B cell (primary cell): ENCODE results near the gene AUNIP. TPM values are rescaled to one million over a fixed set of nuclear protein-coding genes. Genes with fewer than 3 reads are reported as not detected.

Experiments
- ATAC-seq: fragments of 200-7000 bp; cut with Tn5 transposase; one replicate; pipeline ENCODE4 v1.10.0; 2021; ENCODE audit warnings: low read depth, mild to moderate bottlenecking, moderate number of reproducible peaks, moderate library complexity
- CTCF ChIA-PET: fragments of 350-600 bp; sonication (Branson Sonifier 250); formaldehyde crosslinking; loops from one replicate; lab custom pipeline; 2021; ENCODE audit warnings: antibody characterized with exemption, inconsistent platforms; lab: Charles Lee
- POLR2A ChIA-PET: fragments of 350-600 bp; sonication (Branson Sonifier 250); formaldehyde crosslinking; loops from one replicate; lab custom pipeline; 2021; ENCODE audit warnings: antibody characterized with exemption; lab: Charles Lee
- DNase-seq: peaks from one replicate; pipeline ENCODE4 v3.0.0; 2013
- H2AFZ ChIP-seq: 2 replicates; pipeline ENCODE4 v1.6.1; 2012; ENCODE audit warnings: mild to moderate bottlenecking, low read depth, low read length; ENCODE audit not compliant: insufficient read depth, poor library complexity, severe bottlenecking
- H3K27ac ChIP-seq, 2 donors: 1 replicate in 1 of 2; 2 replicates in 1 of 2; pipeline ENCODE4 v1.5.1; 2012 to 2013; ENCODE audit warnings: low read length in 2 of 2, mild to moderate bottlenecking in 2 of 2, moderate library complexity in 1 of 2
- H3K27me3 ChIP-seq, 4 experiments: fragments of 200-600 bp in 1 of 4; sonication (generic) in 1 of 4; replicated peaks in 1 of 4; 1 replicate in 2 of 4; 2 replicates in 2 of 4; pipeline versions ENCODE4 v1.6.1 to v1.7.0; 2013 to 2016; ENCODE audit warnings: low read length in 3 of 4, mild to moderate bottlenecking in 2 of 4, mixed read lengths in 1 of 4, moderate library complexity in 1 of 4; ENCODE audit not compliant: insufficient read depth in 4 of 4, control insufficient read depth in 3 of 4; ENCODE audit errors: control extremely low read depth in 1 of 4
- H3K36me3 ChIP-seq, 2 experiments: replicated peaks in 1 of 2; 1 replicate in 1 of 2; 2 replicates in 1 of 2; pipeline versions ENCODE4 v1.6.1 to v1.7.1; 2013; ENCODE audit warnings: low read length in 1 of 2; ENCODE audit not compliant: insufficient read depth in 2 of 2, control insufficient read depth in 1 of 2; ENCODE audit errors: control extremely low read depth in 1 of 2, extremely low read depth in 1 of 2
- H3K4me1 ChIP-seq, 2 donors: fragments of 200-600 bp in 1 of 2; sonication (generic) in 1 of 2; 1 replicate in 1 of 2; 2 replicates in 1 of 2; pipeline versions ENCODE4 v1.5.1 to v1.6.1; 2013 to 2017; ENCODE audit warnings: low read length in 2 of 2; ENCODE audit not compliant: control insufficient read depth in 2 of 2, insufficient read depth in 2 of 2
- H3K4me2 ChIP-seq: replicated peaks from 2 replicates; pipeline ENCODE3; 2012; ENCODE audit warnings: mild to moderate bottlenecking, low read depth, low read length; ENCODE audit not compliant: poor library complexity, severe bottlenecking
- H3K4me3 ChIP-seq, 5 experiments: fragments of 200-600 bp in 1 of 5; sonication (generic) in 1 of 5; 1 replicate in 3 of 5; 2 replicates in 2 of 5; pipeline versions ENCODE4 v1.5.1 to v1.7.0; 2011 to 2016; ENCODE audit warnings: low read length in 4 of 5, mild to moderate bottlenecking in 4 of 5, low read depth in 2 of 5, control low read depth in 1 of 5, moderate library complexity in 1 of 5; ENCODE audit not compliant: insufficient read depth in 1 of 5; ENCODE audit errors: control extremely low read depth in 1 of 5, extremely low read depth in 1 of 5
- H3K79me2 ChIP-seq: fragments of 200-600 bp; sonication (generic); one replicate; pipeline ENCODE4 v1.6.0; 2016; ENCODE audit warnings: low read length; ENCODE audit not compliant: control insufficient read depth, insufficient read depth
- H3K9ac ChIP-seq: fragments of 200-600 bp; sonication (generic); 2 replicates; pipeline ENCODE4 v1.6.1; 2017; ENCODE audit warnings: mild to moderate bottlenecking, low read length, moderate library complexity
- H3K9me3 ChIP-seq, 3 donors: one replicate each; pipeline versions ENCODE4 v1.6.1 to v1.7.1; 2013; ENCODE audit warnings: low read length in 2 of 3; ENCODE audit not compliant: control insufficient read depth in 2 of 3, insufficient read depth in 1 of 3; ENCODE audit errors: control extremely low read depth in 1 of 3
- H4K20me1 ChIP-seq: 2 replicates; pipeline ENCODE4 v1.6.0; 2012; ENCODE audit warnings: mild to moderate bottlenecking, low read length; ENCODE audit not compliant: insufficient read depth, control insufficient read depth, poor library complexity, severe bottlenecking
- H3K27ac Mint-ChIP-seq: one replicate; pipeline ENCODE4 v1.8.0; 2021; ENCODE audit warnings: mixed read lengths
- H3K27me3 Mint-ChIP-seq: one replicate; pipeline ENCODE4 v1.8.0; 2021; ENCODE audit warnings: mixed read lengths
- H3K4me1 Mint-ChIP-seq: one replicate; pipeline ENCODE4 v1.8.0; 2021; ENCODE audit warnings: mixed read lengths
- H3K4me3 Mint-ChIP-seq: one replicate; pipeline ENCODE4 v1.8.0; 2021; ENCODE audit warnings: mixed read lengths
- H3K9me3 Mint-ChIP-seq: one replicate; pipeline ENCODE4 v1.8.0; 2022; ENCODE audit warnings: mixed read lengths; ENCODE audit not compliant: insufficient read depth
- EZH2 ChIP-seq: IDR thresholded peaks from 2 replicates; pipeline ENCODE4 v1.6.1; 2012; ENCODE audit warnings: borderline replicate concordance, low read depth, mild to moderate bottlenecking, moderate library complexity, low read length; ENCODE audit not compliant: insufficient read depth, poor library complexity, severe bottlenecking
- WGBS: methylation state at CpG from one replicate; pipeline ENCODE4 v1.1.5; 2013; ENCODE audit warnings: missing lambda C conversion rate; ENCODE audit not compliant: insufficient coverage; 5-methylcytosine and 5-hydroxymethylcytosine counted together
- intact Hi-C: fragments of 100-400 bp; cut with micrococcal nuclease; formaldehyde crosslinking; loops from one replicate; pipeline ENCODE4 v1.10.0; 2022
- polyA plus RNA-seq: library from polyadenylated mRNA; depleted of rRNA; stranded (reverse); fragments of >200 nt; gene quantifications from 2 replicates; pipeline ENCODE4 v1.2.3, GENCODE V29; 2012
- total RNA-seq, 2 donors: library from RNA; stranded (reverse); fragments of 120-200 nt in 1 of 2; gene quantifications; 1 replicate in 1 of 2; 2 replicates in 1 of 2; pipeline versions ENCODE4 v1.2.3 to v1.2.4, GENCODE V29; 2013 to 2022
- TF ChIP-seq, protein P1 (sequence below): fragments of 200-600 bp; IDR thresholded peaks from one replicate; pipeline ENCODE4 v1.8.0; 2022; ENCODE audit warnings: antibody characterized with exemption, mild to moderate bottlenecking

The AUNIP gene
- total and polyA plus RNA-seq, 2 donors (not counting 1 experiment from before 2014, with no cell fraction given): 0.27 TPM; not detected in 1

DNA sequence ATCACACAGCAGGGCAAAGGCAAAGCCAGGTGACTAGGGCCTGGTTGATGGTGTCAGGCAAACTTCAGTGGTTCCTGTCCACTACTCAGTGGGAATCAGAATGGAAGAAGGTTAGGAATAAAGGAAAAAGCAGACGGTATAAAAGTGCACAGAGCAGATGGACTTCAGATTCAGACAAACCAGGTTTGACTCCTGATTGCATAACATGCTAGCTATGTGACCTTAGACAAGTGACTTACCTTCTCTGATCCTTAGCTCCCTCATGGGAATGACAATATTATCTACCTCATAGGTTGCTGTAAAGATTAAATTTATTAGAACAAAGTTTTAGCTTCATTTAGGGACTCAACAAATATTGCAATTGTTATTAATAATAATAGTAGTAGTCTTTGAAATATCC lies 11.4 kb upstream of the AUNIP start:
- POLR2A ChIA-PET: interaction anchor here (0.6 kb wide), 1 partner anchor 101 kb away, joined by 5 read pairs; no protein-coding TSS in a partner anchor
- Histone ChIP-seq H3K27ac (no peak overlapping the region), H4K20me1 (no peaks in the 10 kb centered on the region), H3K4me1 (peaks cover 21 to 34% of the 10 kb centered on the region in 2 donors), H3K4me2 (no peak overlapping the region), H3K9ac (no peak overlapping the region), H3K79me2 (no peaks in the 10 kb centered on the region), H3K9me3 (no peaks in the 10 kb centered on the region), H3K27me3 (no peaks in the 10 kb centered on the region), H3K36me3 (no peaks in the 10 kb centered on the region), H2AFZ (no peak overlapping the region), H3K4me3 (no peak overlapping the region)
- no peak overlapping the region for H3K4me3 Mint-ChIP-seq
- H3K9me3 Mint-ChIP-seq: no peaks in the 10 kb centered on the region
- WGBS: 100% methylated on average over 1 of the region's 1 CpG
- H3K27me3 Mint-ChIP-seq: no peaks in the 10 kb centered on the region
- CTCF ChIA-PET: interaction anchor here (1.2 kb wide), 1 partner anchor 13 kb away, joined by 4 read pairs; no protein-coding TSS in a partner anchor
- no peak overlapping the region for H3K27ac Mint-ChIP-seq
- no peak for DNase-seq
- TF ChIP-seq, protein P1, sequence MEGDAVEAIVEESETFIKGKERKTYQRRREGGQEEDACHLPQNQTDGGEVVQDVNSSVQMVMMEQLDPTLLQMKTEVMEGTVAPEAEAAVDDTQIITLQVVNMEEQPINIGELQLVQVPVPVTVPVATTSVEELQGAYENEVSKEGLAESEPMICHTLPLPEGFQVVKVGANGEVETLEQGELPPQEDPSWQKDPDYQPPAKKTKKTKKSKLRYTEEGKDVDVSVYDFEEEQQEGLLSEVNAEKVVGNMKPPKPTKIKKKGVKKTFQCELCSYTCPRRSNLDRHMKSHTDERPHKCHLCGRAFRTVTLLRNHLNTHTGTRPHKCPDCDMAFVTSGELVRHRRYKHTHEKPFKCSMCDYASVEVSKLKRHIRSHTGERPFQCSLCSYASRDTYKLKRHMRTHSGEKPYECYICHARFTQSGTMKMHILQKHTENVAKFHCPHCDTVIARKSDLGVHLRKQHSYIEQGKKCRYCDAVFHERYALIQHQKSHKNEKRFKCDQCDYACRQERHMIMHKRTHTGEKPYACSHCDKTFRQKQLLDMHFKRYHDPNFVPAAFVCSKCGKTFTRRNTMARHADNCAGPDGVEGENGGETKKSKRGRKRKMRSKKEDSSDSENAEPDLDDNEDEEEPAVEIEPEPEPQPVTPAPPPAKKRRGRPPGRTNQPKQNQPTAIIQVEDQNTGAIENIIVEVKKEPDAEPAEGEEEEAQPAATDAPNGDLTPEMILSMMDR: no peak
- no peak for TF ChIP-seq EZH2
- H3K4me1 Mint-ChIP-seq: peaks cover 17% of the 10 kb centered on the region
- intact Hi-C loops: no loop called here
- ATAC-seq: no peak

DNA sequence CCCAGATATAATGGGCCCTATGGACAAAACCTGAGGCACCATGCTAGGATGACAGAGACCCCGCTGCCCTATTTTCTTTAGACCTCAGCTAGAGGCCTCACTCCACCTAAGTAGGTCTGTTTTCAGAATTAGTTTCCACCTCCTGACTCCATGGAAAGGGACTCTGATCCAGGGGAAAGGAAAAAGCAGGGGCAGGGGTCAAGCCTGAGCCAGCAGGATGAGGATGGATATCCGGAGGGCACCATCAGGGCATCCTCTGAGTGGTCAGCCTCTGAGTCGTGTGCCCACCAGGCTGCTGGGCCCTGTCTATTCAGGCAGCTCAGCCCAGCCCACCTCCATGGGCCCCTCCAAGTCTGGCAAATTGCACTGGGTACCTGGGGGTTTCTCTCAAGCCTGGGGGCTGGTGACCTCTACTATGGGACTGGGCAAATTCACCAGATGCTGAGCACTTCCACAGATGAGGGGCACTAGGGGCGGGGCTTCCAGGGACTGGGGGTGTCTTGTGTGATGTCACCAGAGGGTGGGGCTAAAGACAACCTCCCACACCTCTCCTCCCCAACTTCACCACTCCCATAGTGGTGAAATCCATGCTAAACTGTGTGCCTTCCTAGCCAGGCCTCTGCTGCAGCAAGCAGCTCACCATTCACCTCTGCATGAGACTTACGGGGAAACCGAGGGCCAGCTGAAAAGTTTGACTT lies 10.8 kb upstream of the AUNIP start:
- H3K27ac ChIP-seq: no peak overlapping the region
- Mint-ChIP-seq H3K4me3 (no peak overlapping the region), H3K27me3 (no peaks in the 10 kb centered on the region), H3K4me1 (peaks cover 16% of the 10 kb centered on the region), H3K27ac (no peak overlapping the region), H3K9me3 (no peaks in the 10 kb centered on the region)
- CTCF ChIA-PET: interaction anchor here (1.2 kb wide), 1 partner anchor 13 kb away, joined by 4 read pairs; no protein-coding TSS in a partner anchor
- POLR2A ChIA-PET: no interaction called here
- H3K4me3 ChIP-seq: no peak overlapping the region
- 86% methylated on average over 2 of the region's 6 CpGs for WGBS
- ATAC-seq (no peak), DNase-seq (no peak)
- H3K79me2 ChIP-seq: no peaks in the 10 kb centered on the region
- H3K9ac ChIP-seq: no peak overlapping the region
- intact Hi-C loops: no loop called here
- H3K27me3 ChIP-seq: no peaks in the 10 kb centered on the region
- no peaks in the 10 kb centered on the region for H3K36me3 ChIP-seq
- H3K9me3 ChIP-seq: no peaks in the 10 kb centered on the region
- peaks cover 20 to 33% of the 10 kb centered on the region in 2 donors for H3K4me1 ChIP-seq
- no peak overlapping the region for H2AFZ ChIP-seq
- TF ChIP-seq EZH2: no peak
- TF ChIP-seq, protein P1: no peak
- H3K4me2 ChIP-seq: no peak overlapping the region
- H4K20me1 ChIP-seq: no peaks in the 10 kb centered on the region
